Esophagus muscularis mucosa (tissue), 4 donors: Measurements from ENCODE around the gene TEKTIP1. TPM values are rescaled to one million over a fixed set of nuclear protein-coding genes. Genes with fewer than 3 reads are reported as not detected.
A peak's percentile ranks its signal among the peaks of the same experiment; 100 is the strongest.
"Not testable (repeated sequence)": the region's sequence is repeated elsewhere in the genome, so short reads cannot be mapped to it uniquely, and the experiment has no call there.

Experiments used
- DNase-seq: peaks from one replicate; pipeline ENCODE4 v3.0.0-alpha.2; 2017; ENCODE audit errors: extremely low spot score
- H3K27ac ChIP-seq, 4 donors: fragments of 200-600 bp; sonication (generic); replicated peaks in 1 of 4; 1 replicate in 3 of 4; 2 replicates in 1 of 4; pipeline ENCODE4 v1.5.1; 2016 to 2019; ENCODE audit warnings: mild to moderate bottlenecking in 1 of 4
- H3K27me3 ChIP-seq, 4 donors: fragments of 200-600 bp; sonication (generic); one replicate each; pipeline versions ENCODE4 v1.5.1 to v1.6.0; 2016 to 2019
- H3K36me3 ChIP-seq, 4 donors: fragments of 200-600 bp; sonication (generic); one replicate each; pipeline ENCODE4 v1.5.1; 2016 to 2019
- H3K4me1 ChIP-seq, 4 donors: fragments of 200-600 bp; sonication (generic); one replicate each; pipeline ENCODE4 v1.5.1; 2016 to 2019
- H3K4me3 ChIP-seq, 4 donors: fragments of 200-600 bp; sonication (generic); 1 replicate in 2 of 4; 2 replicates in 2 of 4; pipeline ENCODE4 v1.5.1; 2016 to 2019; ENCODE audit warnings: mild to moderate bottlenecking in 4 of 4, moderate library complexity in 1 of 4
- H3K9me3 ChIP-seq, 4 donors: fragments of 200-600 bp; sonication (generic); 1 replicate in 3 of 4; 2 replicates in 1 of 4; pipeline ENCODE4 v1.5.1; 2016 to 2019
- CTCF ChIP-seq, 3 experiments: fragments of 200-600 bp in 2 of 3; fragments of 450-650 bp in 1 of 3; sonication (generic) in 2 of 3; IDR thresholded peaks; one replicate each; pipeline ENCODE4 v1.5.1; 2017 to 2019; ENCODE audit warnings: antibody characterized with exemption in 3 of 3, mild to moderate bottlenecking in 2 of 3, moderate library complexity in 1 of 3
- EP300 ChIP-seq: sonication (generic); formaldehyde crosslinking; IDR thresholded peaks from one replicate; pipeline ENCODE4 v1.6.1; 2017; ENCODE audit warnings: antibody characterized with exemption
- POLR2A ChIP-seq: fragments of 450-650 bp; IDR thresholded peaks from one replicate; pipeline ENCODE4 v1.6.1; 2017; ENCODE audit warnings: antibody characterized with exemption, moderate library complexity, mild to moderate bottlenecking, low read depth
- POLR2AphosphoS5 ChIP-seq, 2 donors: sonication (generic); formaldehyde crosslinking; IDR thresholded peaks; one replicate each; pipeline ENCODE4 v1.6.1; 2017; ENCODE audit warnings: antibody characterized with exemption in 2 of 2
- WGBS: methylation state at CpG from one replicate; pipeline ENCODE4 v1.1.5; 2018; 5-methylcytosine and 5-hydroxymethylcytosine counted together
- intact Hi-C: fragments of 100-400 bp; cut with DNase I; formaldehyde crosslinking; loops from one replicate; pipeline ENCODE4 v1.15.1; 2023
- total RNA-seq, 4 donors: library from RNA; depleted of rRNA; stranded (reverse); fragments of >200 nt; gene quantifications; one replicate each; pipeline versions ENCODE4 v1.1.0 to v1.2.1, GENCODE V29; 2016

TEKTIP1 gene
- total RNA-seq, 4 donors from 2014 or later, result not detected

- no peak for DNase-seq
- Histone ChIP-seq H3K4me3 (peak overlapping the region; percentile 70 to 95 (median 84)), H3K36me3 (no peaks in the 10 kb centered on the region), H3K27ac (peak overlapping the region; percentile 82 to 87 (median 84)), H3K27me3 (no peaks in the 10 kb centered on the region), H3K4me1 (peaks cover 27 to 57% (median 55%) of the 10 kb centered on the region in 4 donors), H3K9me3 (no peaks in the 10 kb centered on the region)
- no peak for TF ChIP-seq EP300
- peak in 1 of 3 experiments; percentile 13 for TF ChIP-seq CTCF (IDR thresholded peaks at IDR 0.05)
- 0% methylated on average over 12 of the region's 60 CpGs for WGBS
- intact Hi-C loops, result loop anchor here (5.0 kb wide), 1 partner anchor 60 kb away; no protein-coding TSS in a partner anchor
These were observed 18.0 kb downstream of the TEKTIP1 start for GRCh38 chr19:3556978-3557460.

DNA sequence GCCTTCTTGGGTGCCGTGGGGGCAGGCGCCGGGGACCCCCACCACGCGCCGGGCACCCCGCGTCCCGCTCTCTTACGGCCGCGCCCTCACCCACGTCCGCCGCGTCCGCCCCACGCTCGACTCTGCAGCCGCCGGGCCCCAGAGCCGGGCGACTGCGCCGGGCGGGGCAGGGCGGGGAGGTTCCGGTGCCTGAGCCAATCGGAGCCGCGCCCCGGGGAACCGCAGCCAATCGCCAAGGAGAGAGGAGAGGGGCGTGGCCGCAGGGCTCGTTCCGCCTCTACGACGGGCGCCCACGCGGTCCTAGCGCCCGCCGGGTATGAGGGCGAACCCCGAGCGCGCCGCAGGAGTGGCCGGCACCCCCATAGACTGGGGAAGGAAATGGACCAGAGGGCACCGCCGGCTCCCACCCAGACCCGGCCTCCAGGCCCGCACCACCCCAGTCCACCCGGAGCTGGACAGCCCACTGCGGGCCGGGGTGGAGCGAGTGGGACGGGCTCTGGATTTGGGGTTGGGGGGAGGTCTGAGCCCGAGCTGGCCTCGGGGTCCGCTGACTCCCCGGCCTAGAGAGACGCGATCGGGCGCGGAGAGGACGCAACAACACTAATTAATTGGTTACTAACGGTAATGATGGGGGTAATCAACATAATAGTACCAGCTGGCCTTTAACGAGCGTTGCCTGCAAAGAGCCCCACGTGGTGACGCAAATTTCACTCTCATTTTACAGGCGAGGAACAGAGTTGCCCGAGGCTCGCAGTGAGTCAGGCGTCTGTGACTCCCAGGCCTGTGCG, 18.7 kb downstream of the TEKTIP1 start, which contains the start of gene MFSD12:
TSS of gene MFSD12 (minus strand) at position 126 of the 788 bp plus-strand sequence. CDS start 183 bp downstream, outside the sequence.
- intact Hi-C loops, result loop anchor here (5.0 kb wide), 1 partner anchor 60 kb away; no protein-coding TSS in a partner anchor
- WGBS, result 0% methylated on average over 2 of the region's 81 CpGs
- peak within 1 kb of the TSS; percentile 82 to 87 (median 84) for H3K27ac ChIP-seq
- H3K36me3 ChIP-seq, result no peaks in the 10 kb centered on the region
- no peak for TF ChIP-seq EP300
- peak in 1 of 3 experiments; percentile 25 for TF ChIP-seq CTCF (IDR thresholded peaks at IDR 0.05)
- peak; percentile 84 to 88 for TF ChIP-seq POLR2AphosphoS5 (IDR thresholded peaks at IDR 0.05)
- TF ChIP-seq POLR2A, result no peak
- peak; percentile 98 for DNase-seq
- no peaks in the 10 kb centered on the region for H3K27me3 ChIP-seq
- no peaks in the 10 kb centered on the region for H3K9me3 ChIP-seq
- H3K4me1 ChIP-seq, result peaks cover 27 to 54% (median 53%) of the 10 kb centered on the region in 4 donors
- peak within 1 kb of the TSS; percentile 70 to 95 (median 84) for H3K4me3 ChIP-seq

- H3K36me3 ChIP-seq, result no peaks in the 10 kb centered on the region
- H3K9me3 ChIP-seq, result no peaks in the 10 kb centered on the region
- intact Hi-C loops, result no loop called here
- no peaks in the 10 kb centered on the region for H3K27me3 ChIP-seq
- no peak overlapping the region for H3K4me3 ChIP-seq
- TF ChIP-seq CTCF (IDR thresholded peaks at IDR 0.05) (no peak), POLR2A (no peak)
- no peak for DNase-seq
- 83% methylated on average over 11 of the region's 17 CpGs for WGBS
- no peaks in the 10 kb centered on the region for H3K4me1 ChIP-seq
- H3K27ac ChIP-seq, result no peak overlapping the region
These were observed 24.9 kb downstream of the TEKTIP1 start for GRCh38 chr19:3563709-3564524.

GRCh38 chr19:3565139-3565538, 26.2 kb downstream of the TEKTIP1 start:
- H3K4me3 ChIP-seq, result no peak overlapping the region
- H3K4me1 ChIP-seq, result no peaks in the 10 kb centered on the region
- no peak for DNase-seq
- H3K27ac ChIP-seq, result no peak overlapping the region
- intact Hi-C loops, result no loop called here
- no peaks in the 10 kb centered on the region for H3K36me3 ChIP-seq
- TF ChIP-seq EP300 (no peak), CTCF (IDR thresholded peaks at IDR 0.05) (no peak), POLR2A (no peak), POLR2AphosphoS5 (IDR thresholded peaks at IDR 0.05) (no peak)
- no peaks in the 10 kb centered on the region for H3K9me3 ChIP-seq
- 90% methylated on average over 13 of the region's 19 CpGs for WGBS
- no peaks in the 10 kb centered on the region for H3K27me3 ChIP-seq

DNA sequence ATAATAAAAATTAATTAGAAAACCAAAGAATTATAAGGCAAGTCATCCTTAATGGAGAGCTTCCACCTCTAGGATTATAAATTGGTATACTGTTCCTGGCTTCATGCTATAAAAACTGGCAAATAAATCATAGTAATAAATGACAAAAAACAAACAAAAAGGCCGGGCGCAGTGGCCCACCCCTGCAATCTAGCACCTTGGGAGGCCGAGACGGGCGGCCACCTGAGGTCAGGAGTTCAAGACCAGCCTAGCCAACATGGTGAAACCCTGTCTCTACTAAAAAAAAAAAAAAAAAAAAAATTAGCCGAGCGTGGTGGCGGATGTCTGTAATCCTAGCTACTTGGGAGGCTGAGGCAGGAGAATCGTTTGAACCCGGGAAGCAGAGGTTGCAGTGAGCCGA, 31.1 kb downstream of the TEKTIP1 start:
- WGBS, result 81% methylated on average over 11 of the region's 11 CpGs
- H3K4me3 ChIP-seq, H3K9me3 ChIP-seq, intact Hi-C loops, H3K27ac ChIP-seq, DNase-seq, H3K27me3 ChIP-seq, H3K36me3 ChIP-seq: not testable (repeated sequence)
- peaks cover 10 to 30% (median 25%) of the 10 kb centered on the region in 4 donors for H3K4me1 ChIP-seq
